H9 (cell line): Measurements from ENCODE around the gene OR8D1. TPM values are rescaled to one million over a fixed set of nuclear protein-coding genes. Genes with fewer than 3 reads are reported as not detected.

ENCODE experiments used
- DNase-seq: peaks from one replicate; pipeline ENCODE4 v3.0.0-alpha.2; 2017
- H2AFZ ChIP-seq: one replicate; pipeline ENCODE4 v1.6.1; 2013; ENCODE audit warnings: mild to moderate bottlenecking, low read length, control low read depth, moderate library complexity
- H2AK5ac ChIP-seq: 2 replicates; pipeline ENCODE4 v1.6.1; 2013; ENCODE audit warnings: low read length, control low read depth, mixed read lengths; ENCODE audit not compliant: insufficient read length
- H2BK120ac ChIP-seq: one replicate; pipeline ENCODE4 v1.6.1; 2013; ENCODE audit warnings: low read depth, mild to moderate bottlenecking, low read length, control low read depth, inconsistent platforms; ENCODE audit not compliant: poor library complexity, severe bottlenecking
- H2BK12ac ChIP-seq: 2 replicates; pipeline ENCODE4 v1.6.1; 2013; ENCODE audit warnings: low read length, control low read depth, mixed read lengths, low read depth; ENCODE audit not compliant: insufficient read length
- H2BK15ac ChIP-seq: 2 replicates; pipeline ENCODE4 v1.6.1; 2013; ENCODE audit warnings: low read depth, low read length, control low read depth
- H2BK20ac ChIP-seq: one replicate; pipeline ENCODE4 v1.6.1; 2013; ENCODE audit warnings: low read depth, mild to moderate bottlenecking, low read length, control low read depth, inconsistent platforms; ENCODE audit not compliant: poor library complexity, severe bottlenecking
- H2BK5ac ChIP-seq: 2 replicates; pipeline ENCODE4 v1.6.1; 2013; ENCODE audit warnings: low read length, control low read depth, mixed read lengths; ENCODE audit not compliant: insufficient read length
- H3K14ac ChIP-seq: 2 replicates; pipeline ENCODE4 v1.6.1; 2013; ENCODE audit warnings: low read length, control low read depth; ENCODE audit not compliant: insufficient read depth
- H3K18ac ChIP-seq: 2 replicates; pipeline ENCODE4 v1.6.1; 2013; ENCODE audit warnings: low read depth, mild to moderate bottlenecking, mixed read lengths, low read length, control low read depth; ENCODE audit not compliant: insufficient read length
- H3K23ac ChIP-seq: 2 replicates; pipeline ENCODE4 v1.6.1; 2013; ENCODE audit warnings: low read length, control low read depth, mixed read lengths, low read depth; ENCODE audit not compliant: insufficient read length
- H3K23me2 ChIP-seq: 2 replicates; pipeline ENCODE4 v1.6.1; 2013; ENCODE audit warnings: low read depth, mild to moderate bottlenecking, mixed read lengths, low read length, control low read depth; ENCODE audit not compliant: insufficient read length, poor library complexity, severe bottlenecking
- H3K27ac ChIP-seq: 2 replicates; pipeline ENCODE4 v1.5.1; 2013; ENCODE audit warnings: low read length, control low read depth, mixed read lengths, low read depth; ENCODE audit not compliant: insufficient read length
- H3K27me3 ChIP-seq: 2 replicates; pipeline ENCODE4 v1.6.1; 2013; ENCODE audit warnings: low read length, control low read depth, inconsistent platforms; ENCODE audit not compliant: insufficient read depth
- H3K4ac ChIP-seq: 2 replicates; pipeline ENCODE4 v1.6.1; 2013; ENCODE audit warnings: low read depth, mild to moderate bottlenecking, control low read depth, inconsistent platforms, low read length, moderate library complexity
- H3K4me1 ChIP-seq: 2 replicates; pipeline ENCODE4 v1.6.1; 2013; ENCODE audit warnings: low read length, control low read depth, inconsistent platforms; ENCODE audit not compliant: insufficient read depth
- H3K4me2 ChIP-seq: 2 replicates; pipeline ENCODE4 v1.6.1; 2013; ENCODE audit warnings: low read length, control low read depth, mixed read lengths; ENCODE audit not compliant: insufficient read length, insufficient read depth
- H3K56ac ChIP-seq: 2 replicates; pipeline ENCODE4 v1.6.1; 2013; ENCODE audit warnings: low read depth, mild to moderate bottlenecking, mixed read lengths, low read length, control low read depth; ENCODE audit not compliant: insufficient read length
- H3K79me1 ChIP-seq: 2 replicates; pipeline ENCODE4 v1.6.1; 2013; ENCODE audit warnings: low read depth, mild to moderate bottlenecking, moderate library complexity, low read length, control low read depth, inconsistent platforms; ENCODE audit not compliant: insufficient read depth, poor library complexity, severe bottlenecking
- H3K79me2 ChIP-seq: 2 replicates; pipeline ENCODE4 v1.6.1; 2013; ENCODE audit warnings: low read length, control low read depth, inconsistent platforms; ENCODE audit not compliant: insufficient read depth
- H3K9ac ChIP-seq: 2 replicates; pipeline ENCODE4 v1.6.1; 2013; ENCODE audit warnings: low read length, control low read depth, mixed read lengths; ENCODE audit not compliant: insufficient read length; ENCODE audit errors: extremely low read depth
- H3K9me3 ChIP-seq: one replicate; pipeline ENCODE4 v1.6.1; 2013; ENCODE audit warnings: low read depth, low read length, inconsistent platforms; ENCODE audit not compliant: control insufficient read depth
- H3T11ph ChIP-seq: one replicate; pipeline ENCODE4 v1.6.1; 2013; ENCODE audit warnings: mild to moderate bottlenecking, low read length, control low read depth, inconsistent platforms
- H4K20me1 ChIP-seq: one replicate; pipeline ENCODE4 v1.6.1; 2013; ENCODE audit not compliant: control insufficient read depth, insufficient read length, insufficient read depth
- H4K5ac ChIP-seq: 2 replicates; pipeline ENCODE4 v1.6.1; 2013; ENCODE audit warnings: low read depth, mild to moderate bottlenecking, mixed read lengths, low read length, control low read depth; ENCODE audit not compliant: insufficient read length
- H4K8ac ChIP-seq: replicated peaks from 2 replicates; pipeline ENCODE4 v1.6.1; 2013; ENCODE audit warnings: low read length, control low read depth, mixed read lengths, low read depth; ENCODE audit not compliant: insufficient read length
- H4K91ac ChIP-seq: 2 replicates; pipeline ENCODE4 v1.6.1; 2013; ENCODE audit warnings: low read depth, mild to moderate bottlenecking, moderate library complexity, mixed read lengths, low read length, control low read depth; ENCODE audit not compliant: insufficient read length
- H3K27ac Mint-ChIP-seq, 3 experiments: 2 replicates in 2 of 3; 3 replicates in 1 of 3; pipeline ENCODE4 v1.8.0; 2020 to 2021; ENCODE audit warnings: mixed read lengths in 3 of 3, mild to moderate bottlenecking in 1 of 3, moderate library complexity in 1 of 3
- H3K27me3 Mint-ChIP-seq: 2 replicates; pipeline ENCODE4 v1.8.0; 2021; ENCODE audit warnings: low read depth, mild to moderate bottlenecking, moderate library complexity, mixed read lengths
- H3K36me3 Mint-ChIP-seq, 3 experiments: 2 replicates in 2 of 3; 3 replicates in 1 of 3; pipeline ENCODE4 v1.8.0; 2020 to 2021; ENCODE audit warnings: low read depth in 3 of 3, mixed read lengths in 3 of 3; ENCODE audit not compliant: insufficient read depth in 1 of 3
- H3K4me1 Mint-ChIP-seq, 2 experiments: 2 replicates each; pipeline ENCODE4 v1.8.0; 2020; ENCODE audit warnings: mixed read lengths in 2 of 2
- H3K4me3 Mint-ChIP-seq, 2 experiments: 2 replicates in 1 of 2; 3 replicates in 1 of 2; pipeline ENCODE4 v1.8.0; 2020 to 2021; ENCODE audit warnings: mild to moderate bottlenecking in 2 of 2, mixed read lengths in 2 of 2, moderate library complexity in 1 of 2
- H3K9me3 Mint-ChIP-seq, 2 experiments: 2 replicates in 1 of 2; 3 replicates in 1 of 2; pipeline ENCODE4 v1.8.0; 2020; ENCODE audit warnings: mild to moderate bottlenecking in 2 of 2, mixed read lengths in 2 of 2, moderate library complexity in 1 of 2
- WGBS: extraction: QIAGEN DNeasy Blood & Tissue Kit; methylation state at CpG from one replicate; pipeline ENCODE4 v1.1.7; 2013; ENCODE audit warnings: missing lambda C conversion rate, low lambda C conversion rate, mixed read lengths; ENCODE audit not compliant: insufficient read length; ENCODE audit errors: extremely low coverage; 5-methylcytosine and 5-hydroxymethylcytosine counted together
- total RNA-seq: library from RNA; stranded (reverse); gene quantifications from 2 replicates; pipeline ENCODE4 v1.2.1, GENCODE V29; 2021
- TF ChIP-seq, protein P1 (sequence below): fragments of 200-600 bp; sonication (generic); conservative IDR thresholded peaks from 3 replicates; pipeline ENCODE4 v1.8.0; 2021; ENCODE audit warnings: antibody characterized with exemption, mild to moderate bottlenecking

The OR8D1 gene
- total RNA-seq, 1 experiment from 2014 or later: not detected

DNA sequence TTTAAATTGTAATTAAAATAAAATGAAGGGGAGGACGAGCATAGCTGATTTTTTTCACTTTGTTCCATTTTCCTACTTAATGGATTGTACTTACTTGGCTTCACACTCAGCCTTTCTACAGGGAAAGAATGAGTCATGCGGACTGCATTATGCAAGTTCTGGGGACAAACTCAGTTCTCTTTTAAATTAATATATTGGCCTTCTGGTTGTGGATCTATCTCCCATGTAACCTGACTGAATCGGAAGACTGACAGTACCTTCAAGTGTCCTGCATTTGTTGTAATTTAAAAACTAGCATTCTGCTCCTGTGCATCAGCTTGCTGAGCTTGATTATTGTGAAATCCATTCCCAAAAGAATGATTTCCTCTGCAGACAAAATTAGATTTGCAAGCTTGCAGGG, 12.2 kb downstream of the OR8D1 start:
- Histone ChIP-seq H3K27ac (no peak overlapping the region), H2BK12ac (no peak overlapping the region), H3K18ac (no peak overlapping the region), H4K91ac (no peak overlapping the region), H3K14ac (no peak overlapping the region), H3K27me3 (no peaks in the 10 kb centered on the region; the same call in 1 of the 2 replicates), H3K9ac (no peak overlapping the region), H2BK15ac (no peak overlapping the region), H2BK20ac (no peak overlapping the region), H2BK120ac (no peak overlapping the region), H2AK5ac (no peak overlapping the region), H3K23ac (no peak overlapping the region), H3K4me1 (peaks cover 5% of the 10 kb centered on the region), H4K8ac (no peak overlapping the region), H2BK5ac (no peak overlapping the region), H3K9me3 (no peaks in the 10 kb centered on the region), H2AFZ (no peak overlapping the region), H3K56ac (no peak overlapping the region), H3K79me2 (no peaks in the 10 kb centered on the region), H4K20me1 (no peaks in the 10 kb centered on the region), H4K5ac (no peak overlapping the region), H3K4me2 (no peak overlapping the region), H3K4ac (no peak overlapping the region), H3T11ph (no peak overlapping the region), H3K79me1 (no peaks in the 10 kb centered on the region), H3K23me2 (no peaks in the 10 kb centered on the region)
- Mint-ChIP-seq H3K4me3 (no peak overlapping the region), H3K9me3 (no peaks in the 10 kb centered on the region), H3K36me3 (no peaks in the 10 kb centered on the region), H3K27me3 (no peaks in the 10 kb centered on the region; the same call in 1 of the 2 replicates), H3K4me1 (peaks cover 16 to 19% of the 10 kb centered on the region in 2 experiments), H3K27ac (no peak overlapping the region)
- TF ChIP-seq, protein P1, sequence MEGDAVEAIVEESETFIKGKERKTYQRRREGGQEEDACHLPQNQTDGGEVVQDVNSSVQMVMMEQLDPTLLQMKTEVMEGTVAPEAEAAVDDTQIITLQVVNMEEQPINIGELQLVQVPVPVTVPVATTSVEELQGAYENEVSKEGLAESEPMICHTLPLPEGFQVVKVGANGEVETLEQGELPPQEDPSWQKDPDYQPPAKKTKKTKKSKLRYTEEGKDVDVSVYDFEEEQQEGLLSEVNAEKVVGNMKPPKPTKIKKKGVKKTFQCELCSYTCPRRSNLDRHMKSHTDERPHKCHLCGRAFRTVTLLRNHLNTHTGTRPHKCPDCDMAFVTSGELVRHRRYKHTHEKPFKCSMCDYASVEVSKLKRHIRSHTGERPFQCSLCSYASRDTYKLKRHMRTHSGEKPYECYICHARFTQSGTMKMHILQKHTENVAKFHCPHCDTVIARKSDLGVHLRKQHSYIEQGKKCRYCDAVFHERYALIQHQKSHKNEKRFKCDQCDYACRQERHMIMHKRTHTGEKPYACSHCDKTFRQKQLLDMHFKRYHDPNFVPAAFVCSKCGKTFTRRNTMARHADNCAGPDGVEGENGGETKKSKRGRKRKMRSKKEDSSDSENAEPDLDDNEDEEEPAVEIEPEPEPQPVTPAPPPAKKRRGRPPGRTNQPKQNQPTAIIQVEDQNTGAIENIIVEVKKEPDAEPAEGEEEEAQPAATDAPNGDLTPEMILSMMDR: no peak
- WGBS: no CpG with 5 or more reads among the region's 3 CpGs
- DNase-seq: no peak
